ENCODE results near the gene NAP1L4. TPM values are rescaled to one million over a fixed set of nuclear protein-coding genes. Genes with fewer than 3 reads are reported as not detected.

The NAP1L4 gene
- total and polyA plus RNA-seq, 2 of the 4 experiments (the other 2 are of a cell fraction) = 71.5 to 80.7 TPM

DNA sequence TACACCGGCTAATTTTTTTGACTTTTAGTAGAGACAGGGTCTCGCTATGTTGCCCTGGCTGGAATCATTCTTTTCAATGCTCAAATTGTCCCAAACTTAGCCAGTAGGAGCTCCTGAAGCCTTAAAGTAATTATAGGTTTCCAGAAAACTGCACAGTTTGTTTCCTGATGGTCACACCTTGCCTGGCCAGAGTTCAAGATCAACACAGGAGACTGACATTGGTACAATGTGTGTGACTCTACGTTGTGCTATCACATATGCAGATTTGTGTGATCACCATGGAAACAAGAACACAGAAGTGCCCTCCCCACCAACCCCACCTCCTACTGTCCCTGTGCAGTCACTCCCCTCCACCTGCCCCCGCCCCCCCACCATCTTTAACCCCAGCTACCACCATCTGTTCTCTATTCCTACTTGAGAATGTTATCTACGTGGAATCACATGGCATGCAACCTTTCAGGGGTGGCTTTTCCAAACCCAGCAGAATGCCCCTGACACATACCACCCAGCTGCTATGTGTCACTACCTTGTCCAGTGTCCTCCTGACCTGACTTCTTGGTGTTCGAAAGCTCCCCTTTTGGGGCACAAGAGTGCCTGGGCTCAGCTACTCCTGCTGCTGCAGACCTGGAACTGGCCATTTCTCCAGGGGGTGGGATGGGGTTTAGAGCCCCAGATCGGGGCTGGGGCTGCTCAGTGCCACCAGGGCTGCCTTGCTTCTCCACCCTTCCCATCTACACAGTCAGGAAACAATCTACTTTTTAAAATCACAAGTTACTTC lies 6.1 kb upstream of the NAP1L4 start:
- no peak overlapping the region for H4K8ac ChIP-seq (ENCODE audit: low read depth in 2 of 2, low read length in 2 of 2)
- H2AK5ac ChIP-seq (ENCODE audit: low read depth, low read length) = no peak overlapping the region
- H2BK120ac ChIP-seq (ENCODE audit: low read depth, low read length) = no peak overlapping the region
- H3K27ac ChIP-seq (ENCODE audit: insufficient read depth, low read length) = no peak overlapping the region
- ChIA-PET CTCF (interaction anchor here (0.6 kb wide), 1 partner anchor 728 kb away, joined by 4 read pairs; no protein-coding TSS in a partner anchor), POLR2A (ENCODE audit: unreplicated experiment) (no interaction called here)
- H3K4me3 ChIP-seq (ENCODE audit: insufficient read depth, low read depth, low read length) = no peak overlapping the region
- H3K9me3 ChIP-seq (ENCODE audit: control insufficient read depth, insufficient read depth, low read length) = no peaks in the 10 kb centered on the region
- DNase-seq = no peak
- peaks cover 3 to 21% of the 10 kb centered on the region in 2 experiments; a peak in 2 of 4 replicates for H3K79me1 ChIP-seq (ENCODE audit: low read depth in 1 of 2, low read length in 2 of 2)
- no TSS peak for BruUV-seq (replicated peaks)
- no peak overlapping the region for H3K18ac ChIP-seq (ENCODE audit: low read depth, low read length)
- no peak overlapping the region for H3K56ac ChIP-seq (ENCODE audit: extremely low read depth, insufficient read depth, low read length)
- H2AFZ ChIP-seq (replicated peaks; ENCODE audit: low read length, poor library complexity) = no peak overlapping the region
- H3K4me1 ChIP-seq (ENCODE audit: control insufficient read depth, insufficient read depth, low read length) = peaks cover 9% of the 10 kb centered on the region
- no peak overlapping the region for H3K23ac ChIP-seq (ENCODE audit: low read depth, low read length)
- TF ChIP-seq, protein P1, sequence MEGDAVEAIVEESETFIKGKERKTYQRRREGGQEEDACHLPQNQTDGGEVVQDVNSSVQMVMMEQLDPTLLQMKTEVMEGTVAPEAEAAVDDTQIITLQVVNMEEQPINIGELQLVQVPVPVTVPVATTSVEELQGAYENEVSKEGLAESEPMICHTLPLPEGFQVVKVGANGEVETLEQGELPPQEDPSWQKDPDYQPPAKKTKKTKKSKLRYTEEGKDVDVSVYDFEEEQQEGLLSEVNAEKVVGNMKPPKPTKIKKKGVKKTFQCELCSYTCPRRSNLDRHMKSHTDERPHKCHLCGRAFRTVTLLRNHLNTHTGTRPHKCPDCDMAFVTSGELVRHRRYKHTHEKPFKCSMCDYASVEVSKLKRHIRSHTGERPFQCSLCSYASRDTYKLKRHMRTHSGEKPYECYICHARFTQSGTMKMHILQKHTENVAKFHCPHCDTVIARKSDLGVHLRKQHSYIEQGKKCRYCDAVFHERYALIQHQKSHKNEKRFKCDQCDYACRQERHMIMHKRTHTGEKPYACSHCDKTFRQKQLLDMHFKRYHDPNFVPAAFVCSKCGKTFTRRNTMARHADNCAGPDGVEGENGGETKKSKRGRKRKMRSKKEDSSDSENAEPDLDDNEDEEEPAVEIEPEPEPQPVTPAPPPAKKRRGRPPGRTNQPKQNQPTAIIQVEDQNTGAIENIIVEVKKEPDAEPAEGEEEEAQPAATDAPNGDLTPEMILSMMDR (conservative IDR thresholded peaks at IDR 0.05; ENCODE audit: low read depth, low read length) = no peak
- no peak for TF ChIP-seq SMC3 (IDR thresholded peaks at IDR 0.05; ENCODE audit: low read depth, low read length)
- H3K14ac ChIP-seq (replicated peaks; ENCODE audit: low read depth, low read length) = no peak overlapping the region
- intact Hi-C loops (cut with micrococcal nuclease) (no loop called here), dilution Hi-C loops (cut with HindIII; ENCODE audit: low sequenced_read_pairs, unreplicated experiment) (no loop called here), in situ Hi-C loops (cut with MboI; ENCODE audit: low sequenced_read_pairs) (no loop called here)
- peaks cover 41% of the 10 kb centered on the region for H3K36me3 ChIP-seq (ENCODE audit: control insufficient read depth, insufficient read depth, low read length)
- H4K20me1 ChIP-seq (ENCODE audit: insufficient read depth, low read length) = peaks cover 15% of the 10 kb centered on the region
- no peak overlapping the region for H3K4me2 ChIP-seq (ENCODE audit: low read depth, low read length)
- 80% methylated on average over 1 of the region's 7 CpGs; no CpG with 5 or more reads in 1 of the 2 experiments for WGBS, 2 experiments (ENCODE audit: extremely low coverage in 2 of 2, insufficient read length in 1 of 2)
- no peak overlapping the region for H3K9ac ChIP-seq (ENCODE audit: low read depth, low read length)
- no peaks in the 10 kb centered on the region for H3K27me3 ChIP-seq (ENCODE audit: control insufficient read depth, insufficient read depth, low read length)
- H2BK5ac ChIP-seq (ENCODE audit: low read depth, low read length, poor library complexity, severe bottlenecking) = no peak overlapping the region
- no peak overlapping the region for H3K4ac ChIP-seq (ENCODE audit: low read depth, low read length)
- no peak overlapping the region for H2BK15ac ChIP-seq (ENCODE audit: low read depth, low read length)
- H3K9me1 ChIP-seq (ENCODE audit: insufficient read depth, low read length) = peaks cover 19% of the 10 kb centered on the region; the same call in 1 of the 2 replicates
- H4K5ac ChIP-seq (ENCODE audit: low read depth, low read length) = no peak overlapping the region
- H4K91ac ChIP-seq (ENCODE audit: insufficient read depth, low read depth, low read length) = no peak overlapping the region
- no peak overlapping the region for H2BK20ac ChIP-seq (ENCODE audit: low read depth, low read length)
- no peak for ATAC-seq (ENCODE audit: low read depth)
- no peak overlapping the region for H2AK9ac ChIP-seq (replicated peaks; ENCODE audit: low read depth, low read length, poor library complexity)

All from IMR-90 (cell line).